Erythroblast (primary cell): ENCODE results near the gene KRIT1.

Experiments
- GATA1 ChIP-seq: IDR thresholded peaks from 2 replicates; pipeline ENCODE4 v1.6.1; 2011; ENCODE audit warnings: low read depth, mild to moderate bottlenecking, control low read depth, low read length, moderate library complexity
- POLR2A ChIP-seq: IDR thresholded peaks from 2 replicates; pipeline ENCODE4 v1.6.1; 2011; ENCODE audit warnings: mild to moderate bottlenecking, low read length

- TF ChIP-seq POLR2A = no peak
- TF ChIP-seq GATA1 = no peak
These were observed 23.2 kb upstream of the KRIT1 start for GRCh38 chr7:92268921-92269320.
